Gastrocnemius medialis (tissue), 4 donors: Measurements from ENCODE around the gene LDLRAD4.

Experiments
- POLR2A ChIP-seq, 2 donors: fragments of 450-650 bp; IDR thresholded peaks; one replicate each; pipeline ENCODE4 v1.6.1; 2017; ENCODE audit warnings: antibody characterized with exemption in 2 of 2, mild to moderate bottlenecking in 2 of 2, moderate library complexity in 2 of 2
- TF ChIP-seq, protein P1 (sequence below), 5 experiments: fragments of 450-650 bp in 3 of 5; fragments of 200-600 bp in 2 of 5; sonication (generic) in 2 of 5; IDR thresholded peaks in 4 of 5; conservative IDR thresholded peaks in 1 of 5; 1 replicate in 4 of 5; 2 replicates in 1 of 5; pipeline ENCODE4 v1.5.1; 2016 to 2019; ENCODE audit warnings: antibody characterized with exemption in 5 of 5, mild to moderate bottlenecking in 3 of 5, moderate library complexity in 3 of 5

DNA sequence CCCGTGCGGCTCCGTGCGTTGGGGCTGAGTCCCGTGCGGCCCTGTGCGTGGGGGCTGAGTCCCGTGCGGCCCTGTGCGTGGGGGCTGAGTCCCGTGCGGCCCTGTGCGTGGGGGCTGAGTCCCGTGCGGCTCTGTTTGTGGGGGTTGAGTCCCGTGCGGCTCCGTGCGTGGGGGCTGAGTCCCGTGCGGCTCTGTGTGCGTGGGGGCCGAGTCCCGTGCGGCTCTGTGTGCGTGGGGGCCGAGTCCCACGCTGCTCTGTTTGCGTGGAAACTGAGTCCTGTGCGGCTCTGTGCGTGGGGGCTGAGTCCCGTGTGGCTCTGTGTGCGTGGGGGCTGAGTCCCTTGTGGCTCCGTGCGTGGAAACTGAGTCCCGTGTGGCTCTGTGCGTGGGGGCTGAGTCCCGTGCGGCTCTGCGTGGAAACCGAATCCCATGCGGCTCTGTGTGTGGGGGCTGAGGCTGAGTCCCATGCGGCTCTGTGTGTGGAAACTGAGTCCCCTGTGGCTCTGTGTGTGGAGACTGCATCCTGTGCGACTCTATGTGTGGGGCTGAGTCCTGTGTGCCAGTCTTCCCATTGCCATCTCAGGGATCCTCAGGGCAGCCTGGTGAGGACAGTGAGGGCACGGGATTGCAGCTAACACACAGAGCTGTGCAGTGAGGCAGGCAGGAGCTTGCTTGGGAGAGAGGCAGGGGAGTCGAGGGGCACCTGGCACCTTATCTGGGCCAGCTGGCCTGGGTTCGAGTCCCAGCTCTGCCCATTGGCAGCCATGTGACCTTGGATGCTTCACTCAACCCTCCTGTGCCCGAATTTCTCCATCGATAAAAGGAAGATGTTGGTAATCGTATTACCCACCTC lies 44.5 kb downstream of the LDLRAD4 start:
- TF ChIP-seq, protein P1, sequence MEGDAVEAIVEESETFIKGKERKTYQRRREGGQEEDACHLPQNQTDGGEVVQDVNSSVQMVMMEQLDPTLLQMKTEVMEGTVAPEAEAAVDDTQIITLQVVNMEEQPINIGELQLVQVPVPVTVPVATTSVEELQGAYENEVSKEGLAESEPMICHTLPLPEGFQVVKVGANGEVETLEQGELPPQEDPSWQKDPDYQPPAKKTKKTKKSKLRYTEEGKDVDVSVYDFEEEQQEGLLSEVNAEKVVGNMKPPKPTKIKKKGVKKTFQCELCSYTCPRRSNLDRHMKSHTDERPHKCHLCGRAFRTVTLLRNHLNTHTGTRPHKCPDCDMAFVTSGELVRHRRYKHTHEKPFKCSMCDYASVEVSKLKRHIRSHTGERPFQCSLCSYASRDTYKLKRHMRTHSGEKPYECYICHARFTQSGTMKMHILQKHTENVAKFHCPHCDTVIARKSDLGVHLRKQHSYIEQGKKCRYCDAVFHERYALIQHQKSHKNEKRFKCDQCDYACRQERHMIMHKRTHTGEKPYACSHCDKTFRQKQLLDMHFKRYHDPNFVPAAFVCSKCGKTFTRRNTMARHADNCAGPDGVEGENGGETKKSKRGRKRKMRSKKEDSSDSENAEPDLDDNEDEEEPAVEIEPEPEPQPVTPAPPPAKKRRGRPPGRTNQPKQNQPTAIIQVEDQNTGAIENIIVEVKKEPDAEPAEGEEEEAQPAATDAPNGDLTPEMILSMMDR (IDR thresholded peaks at IDR 0.05 in 4 of 5, conservative IDR thresholded peaks at IDR 0.05 in 1 of 5): no peak
- no peak for TF ChIP-seq POLR2A (IDR thresholded peaks at IDR 0.05)
